ENCODE data around the gene CCDC195.
"Not testable (repeated sequence)": the region's sequence is repeated elsewhere in the genome, so short reads cannot be mapped to it uniquely, and the experiment has no call there.

The CCDC195 gene

DNA sequence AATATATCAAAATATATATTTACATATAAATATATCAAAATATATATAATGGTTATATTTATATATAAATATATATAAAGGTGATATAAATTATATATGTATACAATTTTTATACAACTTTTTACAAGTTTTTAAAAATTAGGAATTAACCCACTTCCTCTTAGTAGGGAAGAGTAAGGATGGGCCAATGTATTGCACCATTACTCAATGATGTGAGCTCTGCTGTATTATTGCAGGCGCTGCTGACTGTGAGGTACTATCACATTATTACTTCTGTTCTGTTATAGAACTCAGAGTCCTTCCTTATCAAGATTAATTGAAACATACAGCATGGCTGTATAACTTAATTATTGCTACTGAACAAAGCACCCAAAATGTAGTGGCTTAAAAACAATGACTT, 46.0 kb downstream of the CCDC195 start:
- peaks cover 0 to 2% of the 10 kb centered on the region in 2 donors for H3K9me3 Mint-ChIP-seq
- H3K4me3 Mint-ChIP-seq, result no peak overlapping the region
- DNase-seq (no peak), ATAC-seq (replicated peaks) (no peak)
- H3K27ac Mint-ChIP-seq, result no peak overlapping the region
- peaks cover 7 to 11% of the 10 kb centered on the region in 2 donors for H3K4me1 Mint-ChIP-seq
- peaks cover 0 to 2% of the 10 kb centered on the region in 2 donors for H3K36me3 Mint-ChIP-seq
- H3K27me3 Mint-ChIP-seq, result peaks cover 0 to under 1% of the 10 kb centered on the region in 2 donors

DNA sequence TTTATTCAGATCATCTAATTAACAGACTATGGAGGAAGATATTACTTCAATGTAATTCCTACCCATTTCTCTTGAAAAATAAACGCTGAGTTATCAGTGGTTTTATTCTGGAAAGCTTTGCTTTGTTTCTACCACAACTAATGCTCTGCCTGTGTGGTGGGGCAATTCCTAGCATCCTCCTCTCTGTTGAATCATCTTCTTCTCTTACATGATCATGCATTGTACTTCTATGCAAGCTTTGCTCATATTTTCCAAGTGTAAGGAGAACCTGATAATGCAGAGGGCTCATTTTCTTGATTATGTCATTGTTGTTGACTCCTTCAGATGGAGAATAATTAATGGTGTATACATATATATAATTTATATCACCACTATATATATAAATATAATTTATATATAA, 46.7 kb downstream of the CCDC195 start:
- no peak for DNase-seq
- ATAC-seq (replicated peaks), result no peak
- H3K4me3 Mint-ChIP-seq, result no peak overlapping the region
- no peaks in the 10 kb centered on the region for H3K27me3 Mint-ChIP-seq
- H3K9me3 Mint-ChIP-seq, result peaks cover 1 to 2% of the 10 kb centered on the region in 2 donors
- no peak overlapping the region for H3K27ac Mint-ChIP-seq
- peaks cover 7 to 11% of the 10 kb centered on the region in 2 donors for H3K4me1 Mint-ChIP-seq
- peaks cover 2% of the 10 kb centered on the region in 2 donors for H3K36me3 Mint-ChIP-seq

DNA sequence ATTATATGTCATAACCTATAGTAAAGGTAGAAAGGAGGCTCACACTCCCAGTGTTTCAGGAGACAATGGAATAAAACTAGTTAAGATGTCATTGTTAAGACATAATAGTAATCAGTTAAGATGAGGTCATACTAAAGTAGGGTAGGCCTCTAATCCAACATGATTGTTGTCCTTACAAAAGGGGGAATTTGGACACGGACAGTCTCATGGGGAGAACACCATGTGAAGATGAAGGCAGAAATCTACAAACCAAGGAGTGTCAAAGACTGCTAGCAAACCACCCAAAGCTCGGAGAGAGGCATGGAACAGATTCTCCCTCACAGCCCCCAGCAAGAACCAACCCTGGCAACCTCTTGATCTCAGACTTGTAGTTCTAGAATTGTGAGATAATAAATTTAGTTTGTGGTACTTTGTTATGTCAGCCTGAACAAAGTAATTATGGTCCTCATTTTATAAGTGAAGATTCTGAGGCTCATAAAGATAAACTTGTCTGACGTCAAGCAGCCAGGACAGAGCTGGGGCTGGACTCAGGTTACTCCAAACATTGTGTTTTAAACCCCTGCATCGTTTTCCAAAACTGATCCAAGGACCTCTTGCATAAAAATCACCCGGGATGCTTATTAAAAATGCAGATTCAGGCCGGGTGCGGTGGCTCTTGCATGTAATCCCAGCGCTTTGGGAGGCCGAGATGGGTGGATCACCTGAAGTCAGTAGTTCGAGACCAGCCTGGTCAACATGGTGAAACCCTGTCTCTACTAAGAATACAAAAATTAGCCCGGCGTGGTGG, 47.8 kb downstream of the CCDC195 start:
- no peak overlapping the region for H3K27ac Mint-ChIP-seq
- H3K27me3 Mint-ChIP-seq, result peaks cover 0 to 2% of the 10 kb centered on the region in 2 donors
- H3K4me1 Mint-ChIP-seq, result peaks cover 7 to 11% of the 10 kb centered on the region in 2 donors
- ATAC-seq (replicated peaks) (no peak), DNase-seq (no peak)
- no peak overlapping the region for H3K4me3 Mint-ChIP-seq
- H3K9me3 Mint-ChIP-seq, result peaks cover 4 to 6% of the 10 kb centered on the region in 2 donors
- H3K36me3 Mint-ChIP-seq, result peaks cover 2 to 6% of the 10 kb centered on the region in 2 donors

DNA sequence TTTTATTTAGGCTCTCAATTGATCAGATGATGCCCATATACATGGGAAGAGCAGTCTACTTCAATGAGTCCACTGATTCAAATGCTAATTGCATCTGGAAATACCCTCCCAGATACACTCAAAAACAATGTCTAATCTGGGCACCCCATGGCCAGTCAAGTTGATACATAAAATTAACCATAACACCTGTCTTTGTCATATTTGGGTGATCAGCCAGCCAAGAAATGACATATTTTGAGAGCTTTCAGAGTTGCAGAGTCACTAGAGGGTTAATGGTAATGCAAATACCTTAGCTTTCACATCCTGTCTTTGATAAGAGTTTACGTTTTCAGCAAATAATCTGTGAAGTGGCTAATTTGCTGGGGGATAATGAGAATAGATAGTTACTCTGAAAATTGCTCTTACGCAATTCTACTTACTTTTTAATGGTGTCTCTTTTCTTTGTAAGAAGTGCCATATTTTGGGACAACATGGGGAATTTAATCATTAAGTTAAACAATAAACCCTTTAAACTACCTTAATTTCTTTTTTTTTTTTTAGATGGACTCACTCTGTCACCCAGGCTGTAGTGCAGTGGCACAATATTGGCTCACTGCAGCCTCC, 49.1 kb downstream of the CCDC195 start:
- Mint-ChIP-seq H3K27me3 (peaks cover under 1 to 7% of the 10 kb centered on the region in 2 donors), H3K27ac (no peak overlapping the region), H3K9me3 (peaks cover 8 to 10% of the 10 kb centered on the region in 2 donors), H3K4me1 (peaks cover 7 to 11% of the 10 kb centered on the region in 2 donors), H3K36me3 (peaks cover 5 to 13% of the 10 kb centered on the region in 2 donors), H3K4me3 (no peak overlapping the region)
- ATAC-seq (replicated peaks) (peak; percentile 96 to 98), DNase-seq (peak; percentile 23)

DNA sequence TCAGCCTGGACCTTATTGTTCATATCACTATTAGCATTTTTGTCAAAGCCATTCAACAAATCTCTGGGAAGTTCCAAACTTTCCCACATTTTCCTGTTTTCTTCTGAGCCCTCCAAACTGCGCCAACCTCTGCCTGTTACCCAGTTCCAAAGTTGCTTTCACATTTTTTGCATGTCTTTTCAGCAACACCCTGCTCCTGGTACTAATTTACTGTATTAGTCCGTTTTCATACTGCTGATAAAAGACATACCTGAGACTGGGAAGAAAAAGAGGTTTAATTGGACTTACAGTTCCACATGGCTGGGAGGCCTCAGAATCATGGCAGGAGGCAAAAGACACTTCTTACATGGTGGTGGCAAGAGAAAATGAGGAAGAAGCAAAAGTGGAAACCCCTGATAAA, 52.8 kb downstream of the CCDC195 start:
- Mint-ChIP-seq H3K27me3 (peaks cover 8 to 12% of the 10 kb centered on the region in 2 donors), H3K9me3 (peaks cover 10 to 13% of the 10 kb centered on the region in 2 donors)
- DNase-seq, result not testable (repeated sequence)

DNA sequence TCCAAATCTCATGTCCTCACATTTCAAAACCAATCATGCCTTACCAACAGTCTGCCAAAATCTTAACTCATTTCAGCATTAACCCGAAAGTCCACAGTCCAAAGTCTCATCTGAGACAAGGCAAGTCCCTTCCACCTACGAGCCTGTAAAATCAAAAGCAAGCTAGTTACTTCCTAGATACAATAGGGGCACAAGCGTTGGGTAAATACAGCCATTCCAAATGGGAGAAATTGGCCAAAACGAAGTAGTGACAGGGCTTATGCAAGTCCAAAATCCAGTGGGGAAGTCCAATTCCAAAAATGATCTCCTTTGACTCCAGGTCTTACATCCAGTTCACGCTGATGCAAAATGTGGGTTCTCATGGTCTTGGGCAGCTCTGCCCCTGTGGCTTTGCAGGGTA, 54.5 kb downstream of the CCDC195 start:
- H3K4me3 Mint-ChIP-seq; H3K4me1 Mint-ChIP-seq; DNase-seq; H3K27ac Mint-ChIP-seq; ATAC-seq (replicated peaks): not testable (repeated sequence)
- Mint-ChIP-seq H3K9me3 (peaks cover 10 to 13% of the 10 kb centered on the region in 2 donors), H3K27me3 (peaks cover 8 to 16% of the 10 kb centered on the region in 2 donors), H3K36me3 (peaks cover 5 to 18% of the 10 kb centered on the region in 2 donors)

More for the DNA sequence above, 52.8 kb downstream of the CCDC195 start:
- H3K27ac Mint-ChIP-seq; H3K4me3 Mint-ChIP-seq; ATAC-seq (replicated peaks): not testable (repeated sequence)
- Mint-ChIP-seq H3K36me3 (peaks cover 5 to 18% of the 10 kb centered on the region in 2 donors), H3K4me1 (peaks cover 10 to 11% of the 10 kb centered on the region in 2 donors)

GRCh38 chr2:224659714-224660113, 56.5 kb downstream of the CCDC195 start:
- no peak overlapping the region for H3K27ac Mint-ChIP-seq
- peaks cover 0 to 2% of the 10 kb centered on the region in 2 donors for H3K4me1 Mint-ChIP-seq
- peaks cover 5 to 18% of the 10 kb centered on the region in 2 donors for H3K36me3 Mint-ChIP-seq
- H3K9me3 Mint-ChIP-seq, result peaks cover 11 to 15% of the 10 kb centered on the region in 2 donors
- peaks cover 8 to 16% of the 10 kb centered on the region in 2 donors for H3K27me3 Mint-ChIP-seq
- ATAC-seq (replicated peaks), result no peak
- no peak for DNase-seq
- no peak overlapping the region for H3K4me3 Mint-ChIP-seq

DNA sequence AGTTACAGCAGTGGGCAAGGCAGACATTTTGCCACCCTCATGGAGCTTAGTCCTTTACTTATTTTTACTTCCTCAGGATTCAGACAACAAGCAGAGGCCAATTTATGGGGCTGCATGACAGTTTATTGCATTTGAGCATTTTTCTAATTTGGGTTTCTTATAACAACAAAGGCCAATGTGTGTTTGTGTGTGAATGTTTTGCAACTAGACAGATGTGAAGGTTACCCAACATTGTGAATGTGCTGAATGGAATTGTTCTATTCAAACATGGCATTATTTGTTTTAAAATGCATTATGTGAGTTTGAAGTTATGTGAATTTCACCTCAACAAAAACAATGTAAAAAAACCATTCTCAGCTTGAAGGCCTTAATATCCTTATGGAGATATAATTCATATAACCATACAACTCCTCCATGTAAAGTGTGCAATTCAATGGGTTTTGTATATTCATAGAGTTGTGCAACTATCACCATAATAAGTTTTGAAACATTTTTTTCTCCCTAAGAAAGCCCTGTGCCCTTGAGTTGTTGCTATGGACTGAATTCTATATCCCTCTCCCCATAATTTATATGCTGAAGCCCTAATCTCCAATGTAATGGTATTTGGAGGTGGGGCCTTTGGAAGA, 57.3 kb downstream of the CCDC195 start:
- Mint-ChIP-seq H3K27me3 (peaks cover 8 to 16% of the 10 kb centered on the region in 2 donors), H3K4me1 (peaks cover 0 to 2% of the 10 kb centered on the region in 2 donors), H3K27ac (no peak overlapping the region), H3K36me3 (peaks cover 5 to 14% of the 10 kb centered on the region in 2 donors), H3K9me3 (peaks cover 11% of the 10 kb centered on the region in 2 donors), H3K4me3 (no peak overlapping the region)
- no peak for ATAC-seq (replicated peaks)
- DNase-seq, result no peak

- H3K36me3 Mint-ChIP-seq, result peaks cover 0 to 7% of the 10 kb centered on the region in 2 donors
- H3K9me3 Mint-ChIP-seq, result peaks cover 4 to 5% of the 10 kb centered on the region in 2 donors
- peaks cover 0 to 2% of the 10 kb centered on the region in 2 donors for H3K4me1 Mint-ChIP-seq
- DNase-seq (no peak), ATAC-seq (replicated peaks) (peak in 1 of 2 donors; percentile 23)
- H3K27ac Mint-ChIP-seq, result no peak overlapping the region
- H3K27me3 Mint-ChIP-seq, result peaks cover 8 to 10% of the 10 kb centered on the region in 2 donors
- no peak overlapping the region for H3K4me3 Mint-ChIP-seq
Measured at GRCh38 chr2:224657349-224657748, 58.8 kb downstream of the CCDC195 start.

- DNase-seq (no peak), ATAC-seq (replicated peaks) (no peak)
- peaks cover 0 to 4% of the 10 kb centered on the region in 2 donors for H3K9me3 Mint-ChIP-seq
- peaks cover 0 to 3% of the 10 kb centered on the region in 2 donors for H3K27me3 Mint-ChIP-seq
- no peak overlapping the region for H3K27ac Mint-ChIP-seq
- no peaks in the 10 kb centered on the region for H3K36me3 Mint-ChIP-seq
- H3K4me3 Mint-ChIP-seq, result no peak overlapping the region
- H3K4me1 Mint-ChIP-seq, result peaks cover 0 to 5% of the 10 kb centered on the region in 2 donors
Measured at GRCh38 chr2:224655006-224655537, 61.1 kb downstream of the CCDC195 start.
